HEK293 (cell line): Measurements from ENCODE around the gene KLK2.

ENCODE experiments used
- CTCF ChIA-PET: fragments of 350-600 bp; formaldehyde crosslinking; extraction: SDS; loops from one replicate; lab custom pipeline; 2021; ENCODE audit warnings: antibody characterized with exemption; lab: Yijun Ruan, JAX
- POLR2A ChIA-PET: fragments of 300-600 bp; formaldehyde crosslinking; extraction: SDS; loops from one replicate; lab custom pipeline; 2020; ENCODE audit warnings: antibody characterized with exemption, inconsistent platforms; lab: Yijun Ruan, JAX
- H3K27ac ChIP-seq: fragments of 200-500 bp; sonication (Bioruptor generic); 2 replicates; pipeline ENCODE4 v1.5.1; 2014; ENCODE audit warnings: low read depth, low read length, control low read depth, inconsistent platforms; ENCODE audit errors: extremely low read depth
- H3K36me3 ChIP-seq, 2 experiments: fragments of 200-500 bp in 1 of 2; sonication (Bioruptor generic) in 1 of 2; 1 replicate in 1 of 2; 2 replicates in 1 of 2; pipeline ENCODE4 v1.5.1; 2014 to 2017; ENCODE audit warnings: inconsistent platforms in 2 of 2, low read length in 2 of 2; ENCODE audit not compliant: control insufficient read depth in 2 of 2, insufficient read depth in 1 of 2
- H3K4me1 ChIP-seq: fragments of 200-500 bp; sonication (Bioruptor generic); 2 replicates; pipeline ENCODE4 v1.5.1; 2014; ENCODE audit warnings: mild to moderate bottlenecking, low read length, inconsistent platforms; ENCODE audit not compliant: control insufficient read depth, insufficient read depth
- H3K4me3 ChIP-seq: 2 replicates; pipeline ENCODE4 v1.5.1; 2011; ENCODE audit warnings: low read depth, mild to moderate bottlenecking, control low read depth, low read length, moderate library complexity
- H3K9me3 ChIP-seq: fragments of 200-500 bp; sonication (Bioruptor generic); 2 replicates; pipeline ENCODE4 v1.5.1; 2014; ENCODE audit warnings: low read depth, low read length, inconsistent platforms; ENCODE audit not compliant: control insufficient read depth, insufficient read depth
- BCL11B ChIP-seq: fragments of 450-650 bp; formaldehyde crosslinking; IDR thresholded peaks from 2 replicates; pipeline ENCODE4 v1.5.1; 2016; ENCODE audit warnings: low read depth, missing biosample characterization, missing genetic modification characterization
- BCL6B ChIP-seq: fragments of 450-650 bp; formaldehyde crosslinking; IDR thresholded peaks from 2 replicates; pipeline ENCODE4 v1.5.1; 2017; ENCODE audit warnings: missing biosample characterization, missing genetic modification characterization
- GLI4 ChIP-seq: fragments of 450-650 bp; formaldehyde crosslinking; IDR thresholded peaks from 2 replicates; pipeline ENCODE4 v1.5.1; 2016; ENCODE audit warnings: missing biosample characterization, missing genetic modification characterization
- GLIS1 ChIP-seq: fragments of 450-650 bp; formaldehyde crosslinking; IDR thresholded peaks from 2 replicates; pipeline ENCODE4 v1.5.1; 2016; ENCODE audit warnings: missing biosample characterization, missing genetic modification characterization
- HOXC10 ChIP-seq: sonication (generic); formaldehyde crosslinking; IDR thresholded peaks from 2 replicates; pipeline ENCODE4 v1.8.1; 2023; ENCODE audit warnings: mild to moderate bottlenecking, missing genetic modification reagents
- IKZF3 ChIP-seq: fragments of 450-650 bp; IDR thresholded peaks from 2 replicates; pipeline ENCODE4 v1.5.0; 2018; ENCODE audit warnings: missing biosample characterization, mild to moderate bottlenecking, missing genetic modification characterization, moderate library complexity
- KLF1 ChIP-seq: fragments of 450-650 bp; formaldehyde crosslinking; IDR thresholded peaks from 2 replicates; pipeline ENCODE4 v1.5.1; 2016; ENCODE audit warnings: missing biosample characterization, missing genetic modification characterization
- KLF17 ChIP-seq: fragments of 450-650 bp; formaldehyde crosslinking; IDR thresholded peaks from 2 replicates; pipeline ENCODE4 v1.5.1; 2016; ENCODE audit warnings: missing biosample characterization, missing genetic modification characterization
- MEIS1 ChIP-seq: sonication (generic); formaldehyde crosslinking; IDR thresholded peaks from 2 replicates; pipeline ENCODE4 v1.8.1; 2022; ENCODE audit warnings: missing genetic modification reagents, mild to moderate bottlenecking, borderline replicate concordance
- PRDM10 ChIP-seq: fragments of 450-650 bp; formaldehyde crosslinking; IDR thresholded peaks from 2 replicates; pipeline ENCODE4 v1.5.1; 2016; ENCODE audit warnings: missing biosample characterization, missing genetic modification characterization
- SP2 ChIP-seq: fragments of 450-650 bp; formaldehyde crosslinking; IDR thresholded peaks from 2 replicates; pipeline ENCODE4 v1.5.1; 2016; ENCODE audit warnings: missing biosample characterization, missing genetic modification characterization
- SP7 ChIP-seq: fragments of 450-650 bp; formaldehyde crosslinking; IDR thresholded peaks from 2 replicates; pipeline ENCODE4 v1.5.1; 2016; ENCODE audit warnings: missing biosample characterization, missing genetic modification characterization
- ZBTB21 ChIP-seq: fragments of 450-650 bp; formaldehyde crosslinking; IDR thresholded peaks from 2 replicates; pipeline ENCODE4 v1.5.1; 2017; ENCODE audit warnings: missing biosample characterization, missing genetic modification characterization
- ZBTB26 ChIP-seq: fragments of 450-650 bp; formaldehyde crosslinking; optimal IDR thresholded peaks from 2 replicates; pipeline ENCODE3; 2016; ENCODE audit warnings: missing biosample characterization, mild to moderate bottlenecking, missing genetic modification characterization
- ZEB2 ChIP-seq: fragments of 450-650 bp; formaldehyde crosslinking; IDR thresholded peaks from 2 replicates; pipeline ENCODE4 v1.5.1; 2016; ENCODE audit warnings: missing biosample characterization, missing genetic modification characterization
- ZFP69B ChIP-seq: fragments of 450-650 bp; formaldehyde crosslinking; IDR thresholded peaks from 2 replicates; pipeline ENCODE4 v1.5.1; 2016; ENCODE audit warnings: missing biosample characterization, missing genetic modification characterization
- ZNF24 ChIP-seq: fragments of 450-650 bp; formaldehyde crosslinking; IDR thresholded peaks from 2 replicates; pipeline ENCODE4 v1.5.1; 2016; ENCODE audit warnings: missing biosample characterization, missing genetic modification characterization
- ZNF324 ChIP-seq: fragments of 450-650 bp; formaldehyde crosslinking; IDR thresholded peaks from 2 replicates; pipeline ENCODE4 v1.5.1; 2016; ENCODE audit warnings: missing biosample characterization, missing genetic modification characterization
- ZNF335 ChIP-seq: fragments of 450-650 bp; formaldehyde crosslinking; conservative IDR thresholded peaks from 2 replicates; pipeline ENCODE4 v1.5.1; 2016; ENCODE audit warnings: missing biosample characterization, missing genetic modification characterization
- ZNF354C ChIP-seq: fragments of 450-650 bp; formaldehyde crosslinking; IDR thresholded peaks from 2 replicates; pipeline ENCODE4 v1.5.1; 2016; ENCODE audit warnings: missing biosample characterization, missing genetic modification characterization, low read depth, borderline replicate concordance
- ZNF391 ChIP-seq: fragments of 450-650 bp; formaldehyde crosslinking; IDR thresholded peaks from 2 replicates; pipeline ENCODE4 v1.5.1; 2016; ENCODE audit warnings: low read depth, missing biosample characterization, missing genetic modification characterization, borderline replicate concordance
- ZNF580 ChIP-seq: fragments of 450-650 bp; formaldehyde crosslinking; IDR thresholded peaks from 2 replicates; pipeline ENCODE4 v1.5.1; 2016; ENCODE audit warnings: missing biosample characterization, missing genetic modification characterization
- ZNF610 ChIP-seq: fragments of 450-650 bp; formaldehyde crosslinking; IDR thresholded peaks from 2 replicates; pipeline ENCODE4 v1.5.1; 2016; ENCODE audit warnings: missing biosample characterization, missing genetic modification characterization, borderline replicate concordance
- ZNF658 ChIP-seq: fragments of 450-650 bp; formaldehyde crosslinking; IDR thresholded peaks from 2 replicates; pipeline ENCODE4; 2016; ENCODE audit warnings: missing biosample characterization, missing genetic modification characterization
- ZNF768 ChIP-seq: fragments of 450-650 bp; formaldehyde crosslinking; IDR thresholded peaks from 2 replicates; pipeline ENCODE4 v1.5.1; 2018; ENCODE audit warnings: missing biosample characterization, mild to moderate bottlenecking, missing genetic modification characterization
- ZNF843 ChIP-seq: fragments of 450-650 bp; formaldehyde crosslinking; IDR thresholded peaks from 2 replicates; pipeline ENCODE4 v1.5.1; 2016; ENCODE audit warnings: missing biosample characterization, missing genetic modification characterization
- ZSCAN18 ChIP-seq: fragments of 450-650 bp; formaldehyde crosslinking; IDR thresholded peaks from 2 replicates; pipeline ENCODE4 v1.5.1; 2016; ENCODE audit warnings: missing biosample characterization, missing genetic modification characterization

Gene KLK2

GRCh38 chr19:50912727-50913716 lies 39.8 kb downstream of the KLK2 start:
- H3K9me3 ChIP-seq = no peaks in the 10 kb centered on the region
- H3K27ac ChIP-seq = no peak overlapping the region; the same call in 1 of the 2 replicates
- H3K36me3 ChIP-seq = no peaks in the 10 kb centered on the region
- ChIA-PET POLR2A (interaction anchor here (0.6 kb wide), 3 partner anchors 69 to 1437 kb away, joined by 4 to 5 read pairs (median 4); no protein-coding TSS in a partner anchor), CTCF (interaction anchor here (5.9 kb wide), 1 partner anchor 9 kb away, joined by 50 read pairs; no protein-coding TSS in a partner anchor)
- H3K4me3 ChIP-seq = no peak overlapping the region
- peaks cover 3% of the 10 kb centered on the region for H3K4me1 ChIP-seq
- TF ChIP-seq IKZF3 (tag by site-specific recombination) = no peak
- 0 out of 2 replicates have a peak, but pooled peaks have one; percentile 39 for TF ChIP-seq ZNF391
- TF ChIP-seq PRDM10 (tag by site-specific recombination) = peak; percentile 50; the same call in 1 of the 2 replicates
- TF ChIP-seq ZBTB21 (tag by site-specific recombination) = 0 out of 2 replicates have a peak, but pooled peaks have one; percentile 15
- TF ChIP-seq ZEB2 (tag by site-specific recombination) = peak; percentile 67; the same call in 1 of the 2 replicates
- peak; percentile 80 for TF ChIP-seq SP7
- peak; percentile 83 for TF ChIP-seq GLIS1 (tag by site-specific recombination)
- TF ChIP-seq ZNF843 (tag by site-specific recombination) = peak; percentile 40; the same call in 1 of the 2 replicates
- 0 out of 2 replicates have a peak, but pooled peaks have one; percentile 32 for TF ChIP-seq ZFP69B
- peak; percentile 20; the same call in 1 of the 2 replicates for TF ChIP-seq SP2 (tag by site-specific recombination)
- no peak for TF ChIP-seq HOXC10 (CRISPR knock-in tag)
- no peak for TF ChIP-seq ZNF580 (tag by site-specific recombination)
- no peak for TF ChIP-seq ZNF354C (tag by site-specific recombination)
- peak; percentile 13; the same call in 1 of the 2 replicates for TF ChIP-seq KLF1 (tag by site-specific recombination)
- peak; percentile 78 for TF ChIP-seq KLF17 (tag by site-specific recombination)
- TF ChIP-seq ZNF324 (tag by site-specific recombination) = 0 out of 2 replicates have a peak, but pooled peaks have one; percentile 39
- no peak for TF ChIP-seq ZSCAN18 (tag by site-specific recombination)
- no peak for TF ChIP-seq ZNF610 (tag by site-specific recombination)
- TF ChIP-seq ZNF24 (tag by site-specific recombination) = peak; percentile 55; the same call in 1 of the 2 replicates
- TF ChIP-seq ZNF335 = peak; percentile 82
- peak; percentile 56 for TF ChIP-seq ZBTB26 (tag by site-specific recombination)
- TF ChIP-seq MEIS1 = no peak
- peak; percentile 55; the same call in 1 of the 2 replicates for TF ChIP-seq GLI4 (tag by site-specific recombination)
- TF ChIP-seq BCL6B = no peak
- no peak for TF ChIP-seq ZNF768 (tag by site-specific recombination)
- no peak for TF ChIP-seq ZNF658
- TF ChIP-seq BCL11B = no peak
